HG03064 (cell line): ENCODE results near the gene GRAMD1B.

Source experiments
- ATAC-seq: cut with Tn5 transposase; IDR thresholded peaks from one replicate; pipeline ENCODE4 v1.9.1; 2021; ENCODE audit warnings: low read depth; ENCODE audit not compliant: unreplicated experiment

Gene GRAMD1B

DNA sequence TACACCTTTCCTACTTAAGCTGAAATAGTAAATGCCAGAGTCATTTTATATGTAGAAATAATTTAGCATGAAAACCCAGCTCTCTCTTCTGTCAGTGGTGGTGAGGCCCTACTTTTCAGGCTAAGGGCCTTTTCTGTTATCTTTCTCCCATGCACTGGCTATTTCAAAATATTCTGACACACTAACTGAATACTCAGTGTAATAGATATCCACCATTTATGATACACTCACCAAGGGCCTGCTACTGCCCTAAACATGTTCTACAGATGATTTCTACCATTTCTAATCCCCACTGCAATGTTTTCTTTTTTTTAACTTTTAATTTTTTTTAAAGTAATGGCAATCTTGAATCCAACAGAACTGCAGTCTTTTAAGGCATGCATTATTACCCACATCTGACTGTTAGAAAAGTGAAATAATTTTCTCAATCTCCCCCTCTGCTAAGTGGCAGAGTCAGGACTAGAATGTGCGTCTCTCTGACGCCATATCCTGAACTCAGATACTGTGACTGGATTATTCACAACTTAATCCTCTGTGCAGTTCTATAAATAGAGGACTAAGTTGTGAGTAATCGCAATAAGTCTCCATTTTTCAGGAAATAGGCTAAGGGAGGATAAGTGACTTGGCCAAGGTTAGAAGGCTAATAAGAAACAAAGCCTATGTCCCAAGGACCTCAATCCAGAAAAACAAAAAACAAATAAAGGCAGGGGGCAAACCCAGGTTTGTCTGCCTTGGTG lies 44.0 kb downstream of the GRAMD1B start:
- ATAC-seq: no peak

GRCh38 chr11:123474994-123475393 lies 44.9 kb downstream of the GRAMD1B start:
- no peak for ATAC-seq

DNA sequence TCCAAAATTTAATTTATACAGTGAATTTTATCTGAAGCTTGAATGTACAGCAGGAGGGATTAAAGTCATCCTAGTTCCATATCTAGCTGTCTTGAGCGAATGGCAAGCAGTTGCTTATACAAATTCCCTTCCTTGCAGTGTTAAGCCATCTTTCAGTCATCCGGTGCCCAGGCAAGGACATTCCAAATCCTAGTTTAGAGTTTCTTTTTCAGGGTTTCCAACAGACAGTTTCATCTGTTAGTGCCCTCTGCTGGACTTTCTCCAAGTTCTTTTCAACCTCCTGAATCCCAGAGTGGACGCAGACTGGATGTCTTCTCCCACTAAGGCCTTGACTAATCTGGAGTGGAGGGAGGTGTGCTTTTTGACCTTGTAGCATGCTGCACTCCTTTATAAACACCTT lies 45.4 kb downstream of the GRAMD1B start:
- ATAC-seq: no peak

- ATAC-seq: no peak
Observed at GRCh38 chr11:123477205-123477907, 47.3 kb downstream of the GRAMD1B start.

DNA sequence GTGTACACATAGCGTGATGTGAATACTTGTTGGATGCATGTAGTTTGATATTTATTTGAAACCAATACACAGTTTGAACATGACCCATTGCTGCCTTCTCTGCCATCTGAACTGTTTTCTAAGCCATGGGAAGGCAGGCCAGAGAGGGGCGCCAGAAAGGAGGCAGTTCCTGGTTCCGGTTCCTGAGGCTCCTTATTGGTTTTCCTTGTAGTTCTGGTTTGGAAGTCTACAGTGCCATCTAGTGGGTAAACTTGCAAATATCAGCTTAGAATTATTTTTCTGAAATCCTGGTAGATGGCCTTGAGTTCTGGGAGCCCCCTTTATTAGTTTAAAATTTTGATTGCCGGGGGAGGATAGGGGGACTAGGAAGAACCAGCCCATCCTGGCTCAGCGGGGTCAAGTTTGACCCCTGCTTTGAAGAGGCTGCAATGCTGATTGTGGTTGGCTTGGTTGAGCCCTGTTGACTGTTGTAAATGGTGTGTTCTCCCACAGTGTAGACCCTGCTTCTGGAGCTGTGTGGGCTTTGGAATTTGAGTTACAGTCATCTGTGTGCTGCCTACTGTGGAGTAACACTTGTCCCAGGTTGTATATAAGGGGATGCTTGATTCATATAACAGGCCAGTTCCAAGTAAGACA lies 48.4 kb downstream of the GRAMD1B start:
- no peak for ATAC-seq

GRCh38 chr11:123479048-123479837 lies 49.2 kb downstream of the GRAMD1B start:
- ATAC-seq: peak; percentile 65

DNA sequence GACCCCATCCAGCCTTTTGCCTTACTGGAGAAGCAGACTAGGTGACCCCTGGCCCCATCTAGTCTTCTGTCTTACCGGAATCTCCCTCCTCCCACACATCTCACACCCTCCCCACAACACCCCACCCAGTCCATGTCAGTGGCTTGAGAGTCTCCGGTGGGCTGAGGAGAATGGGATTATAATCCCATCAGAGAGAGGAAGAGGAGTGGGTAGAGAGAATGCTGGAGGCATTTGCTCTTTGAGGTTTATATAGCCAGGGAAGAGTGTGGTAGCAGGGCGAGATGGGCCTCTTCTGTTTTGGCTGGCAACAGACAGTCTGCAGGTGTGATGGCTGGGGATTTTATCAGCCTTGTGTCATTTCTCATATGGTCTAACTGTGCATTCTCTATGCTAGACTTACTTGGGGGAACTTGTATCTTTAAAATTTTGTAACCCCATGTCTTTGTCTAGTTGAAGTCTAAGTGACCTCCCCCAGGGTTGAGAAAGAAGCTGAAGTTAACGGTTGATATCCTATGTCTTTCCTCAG lies 50.3 kb downstream of the GRAMD1B start:
- no peak for ATAC-seq

GRCh38 chr11:123480882-123481281 lies 50.8 kb downstream of the GRAMD1B start:
- no peak for ATAC-seq

- no peak for ATAC-seq
Observed at GRCh38 chr11:123481640-123482039, 51.6 kb downstream of the GRAMD1B start.

GRCh38 chr11:123482218-123482617 lies 52.1 kb downstream of the GRAMD1B start:
- ATAC-seq: no peak

GRCh38 chr11:123483058-123483457 lies 53.0 kb downstream of the GRAMD1B start:
- no peak for ATAC-seq

GRCh38 chr11:123483466-123483865 lies 53.4 kb downstream of the GRAMD1B start:
- no peak for ATAC-seq

DNA sequence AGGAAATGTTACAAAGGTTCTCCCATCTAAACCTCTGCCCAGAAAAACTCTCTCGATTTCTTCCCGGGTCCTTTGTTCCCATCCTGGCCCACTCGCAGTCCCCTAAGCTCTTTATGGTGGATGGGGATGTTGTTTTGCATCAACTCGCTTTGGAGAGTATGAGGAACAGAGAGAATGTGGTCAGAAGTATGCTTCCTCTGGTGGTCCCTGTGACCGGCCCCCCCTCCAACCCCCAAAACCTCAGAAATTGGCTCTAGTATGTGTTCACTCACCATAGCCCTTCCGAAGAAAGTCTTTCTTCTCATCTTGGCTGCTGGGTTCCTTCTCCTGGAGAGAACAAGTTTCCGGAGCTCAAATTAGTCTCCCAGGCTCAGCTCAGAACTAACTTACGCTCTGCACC lies 54.4 kb downstream of the GRAMD1B start:
- ATAC-seq: no peak

- ATAC-seq: no peak
Observed at GRCh38 chr11:123487157-123487744, 57.2 kb downstream of the GRAMD1B start.

DNA sequence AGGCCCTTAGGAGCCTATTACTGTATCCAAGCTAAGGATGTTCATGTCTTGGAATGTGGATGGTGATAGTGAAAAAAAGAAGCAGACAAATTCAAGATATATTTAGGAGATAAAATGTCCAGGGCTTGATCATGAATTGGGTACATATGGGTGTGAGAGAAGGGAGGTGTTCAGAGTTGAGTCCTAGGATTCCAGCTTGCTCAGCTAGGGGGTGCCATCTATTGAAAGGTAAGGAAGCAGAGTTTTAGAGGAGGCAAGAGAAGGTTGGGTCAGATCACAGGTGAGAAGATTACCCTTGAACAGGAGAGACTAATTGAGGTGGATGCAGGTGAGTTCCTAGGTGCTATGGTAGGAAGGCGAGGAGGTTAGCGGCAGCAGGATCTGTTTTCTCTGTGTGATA lies 60.5 kb downstream of the GRAMD1B start:
- ATAC-seq: no peak

GRCh38 chr11:123491241-123491640 lies 61.2 kb downstream of the GRAMD1B start:
- no peak for ATAC-seq

DNA sequence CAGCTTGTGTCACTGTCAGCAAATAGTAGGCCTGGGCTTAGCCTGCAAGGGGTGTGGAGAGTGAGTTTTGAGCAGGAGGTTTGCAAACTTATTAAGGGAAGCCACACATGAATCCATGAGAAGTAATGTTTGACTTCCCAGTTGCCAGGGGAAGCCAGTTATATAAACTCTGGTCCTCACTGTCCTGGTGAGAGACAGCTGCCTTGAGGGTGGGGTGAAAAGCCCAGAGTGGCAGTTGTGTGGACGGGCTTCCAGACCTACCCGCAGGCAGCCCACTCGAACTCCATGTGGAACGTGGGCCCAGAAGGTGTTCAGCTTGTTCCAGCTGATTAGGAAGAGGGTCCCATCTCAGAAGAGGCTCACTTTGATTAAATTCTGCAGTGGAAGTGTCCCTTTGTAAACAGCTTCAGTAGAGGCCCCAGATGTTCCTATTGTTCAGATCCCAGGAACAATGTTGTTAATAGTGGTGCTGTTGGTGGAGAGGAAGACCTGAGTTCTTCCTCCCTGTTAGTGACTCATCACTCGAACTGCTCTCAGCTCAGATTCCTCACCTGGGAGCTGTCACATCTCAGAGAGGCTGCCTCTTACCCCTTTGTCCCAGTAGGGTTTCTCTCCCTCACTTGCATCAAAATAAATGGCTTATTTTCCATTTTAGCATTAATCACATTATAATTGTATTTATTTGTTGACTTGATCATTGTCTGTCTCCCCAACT lies 63.4 kb downstream of the GRAMD1B start:
- ATAC-seq: no peak

- ATAC-seq: no peak
Observed at GRCh38 chr11:123494195-123495050, 64.4 kb downstream of the GRAMD1B start.

DNA sequence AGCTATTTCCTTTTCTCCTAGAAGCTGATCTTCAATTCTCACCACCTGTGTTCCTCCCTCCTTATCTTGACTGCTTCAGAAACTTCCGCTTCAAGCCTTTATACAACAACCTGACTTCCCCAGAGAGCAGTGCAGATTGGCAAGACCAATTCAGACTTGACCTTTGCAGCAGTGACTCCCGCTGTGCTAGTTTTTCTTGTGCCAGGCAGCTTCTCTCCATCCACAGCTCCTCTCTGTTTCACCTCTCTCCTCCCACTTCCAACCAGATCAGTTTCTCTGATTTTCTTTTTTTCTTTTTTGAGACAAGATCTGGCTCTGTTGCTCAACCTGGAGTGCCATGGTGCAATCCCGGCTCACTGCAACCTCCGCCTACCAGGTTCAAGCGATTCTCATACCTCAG lies 74.3 kb downstream of the GRAMD1B start:
- ATAC-seq: no peak
